Activated naive CD8-positive, alpha-beta T cell (primary cell): ENCODE measurements around the gene PRKAR2A.
A peak's percentile ranks its signal among the peaks of the same experiment; 100 is the strongest.

Source experiments
- H3K27ac Mint-ChIP-seq: one replicate; pipeline ENCODE4 v1.8.0; 2021; ENCODE audit warnings: mixed read lengths
- H3K27me3 Mint-ChIP-seq: one replicate; pipeline ENCODE4 v1.8.0; 2021; ENCODE audit warnings: mixed read lengths
- H3K36me3 Mint-ChIP-seq: one replicate; pipeline ENCODE4 v1.8.0; 2021; ENCODE audit warnings: mixed read lengths
- H3K4me1 Mint-ChIP-seq: one replicate; pipeline ENCODE4 v1.8.0; 2021; ENCODE audit warnings: low read depth, mixed read lengths
- H3K4me3 Mint-ChIP-seq: one replicate; pipeline ENCODE4 v1.8.0; 2021; ENCODE audit warnings: mild to moderate bottlenecking, mixed read lengths
- H3K9me3 Mint-ChIP-seq: one replicate; pipeline ENCODE4 v1.8.0; 2021; ENCODE audit warnings: low read depth, mixed read lengths

The PRKAR2A gene

DNA sequence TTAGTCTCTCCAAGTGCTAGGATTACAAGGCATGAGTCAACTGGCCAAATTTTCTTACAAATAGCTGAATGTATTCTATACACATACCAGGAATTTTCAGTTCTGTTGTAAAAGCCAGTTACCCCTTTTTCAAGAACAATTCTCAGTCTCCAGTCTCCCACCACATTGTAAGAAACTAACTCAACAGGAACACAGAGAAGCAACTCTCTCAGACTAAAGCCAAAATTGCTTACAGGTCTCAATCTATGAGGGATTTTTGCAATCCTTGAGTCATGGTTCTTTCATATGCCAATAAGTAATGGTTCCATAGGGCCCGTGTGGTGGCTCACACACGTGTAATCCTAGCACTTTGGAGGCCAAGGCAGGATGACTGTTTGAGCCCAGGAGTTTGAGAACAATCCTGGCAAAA is 139.2 kb downstream of the PRKAR2A start:
- Mint-ChIP-seq H3K9me3 (no peaks in the 10 kb centered on the region), H3K4me3 (no peak overlapping the region), H3K36me3 (peaks cover 3% of the 10 kb centered on the region), H3K4me1 (peaks cover 54% of the 10 kb centered on the region), H3K27me3 (no peaks in the 10 kb centered on the region), H3K27ac (peak overlapping the region; percentile 72)

GRCh38 chr3:48707157-48707556 is 140.5 kb downstream of the PRKAR2A start:
- no peak overlapping the region for H3K4me3 Mint-ChIP-seq
- no peaks in the 10 kb centered on the region for H3K27me3 Mint-ChIP-seq
- H3K36me3 Mint-ChIP-seq, result peaks cover 4% of the 10 kb centered on the region
- H3K27ac Mint-ChIP-seq, result peak overlapping the region; percentile 28
- peaks cover 58% of the 10 kb centered on the region for H3K4me1 Mint-ChIP-seq
- no peaks in the 10 kb centered on the region for H3K9me3 Mint-ChIP-seq

DNA sequence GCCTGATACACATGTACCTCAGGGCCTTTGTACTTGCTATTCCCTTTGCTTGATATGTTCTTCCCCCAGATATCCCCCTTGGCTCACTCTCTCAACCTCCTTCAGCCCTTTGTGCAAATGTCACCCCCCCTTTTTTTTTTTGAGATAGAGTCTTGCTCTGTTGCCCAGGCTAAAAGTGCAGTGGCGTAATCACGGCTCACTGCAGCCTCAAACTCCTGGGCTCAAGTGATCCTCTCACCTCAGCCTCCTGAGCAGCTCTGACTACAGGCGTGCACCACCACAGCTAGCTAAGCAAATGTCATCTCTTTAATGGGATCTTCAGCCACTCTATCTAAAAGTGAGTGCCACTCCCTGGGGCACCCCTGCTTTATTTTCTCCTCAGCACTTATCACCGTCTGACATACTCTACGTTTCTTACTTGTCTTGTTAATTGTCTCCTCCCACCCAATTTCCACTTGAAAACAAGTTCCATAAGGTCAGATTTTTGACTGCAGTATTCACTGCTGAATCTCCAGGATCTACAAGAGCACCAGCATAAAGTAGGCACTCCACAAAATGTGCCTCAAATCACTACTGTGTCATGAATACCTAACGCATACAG is 145.3 kb downstream of the PRKAR2A start:
- no peaks in the 10 kb centered on the region for H3K27me3 Mint-ChIP-seq
- peak overlapping the region; percentile 36 for H3K27ac Mint-ChIP-seq

GRCh38 chr3:48700731-48701405 is 146.8 kb downstream of the PRKAR2A start:
- Mint-ChIP-seq H3K27me3 (no peaks in the 10 kb centered on the region), H3K4me3 (no peak overlapping the region), H3K4me1 (peaks cover 43% of the 10 kb centered on the region), H3K27ac (no peak overlapping the region), H3K36me3 (peaks cover 4% of the 10 kb centered on the region), H3K9me3 (no peaks in the 10 kb centered on the region)

More for the DNA sequence above, 145.3 kb downstream of the PRKAR2A start:
- Mint-ChIP-seq H3K4me3 (no peak overlapping the region), H3K36me3 (peaks cover 4% of the 10 kb centered on the region), H3K9me3 (no peaks in the 10 kb centered on the region), H3K4me1 (peaks cover 43% of the 10 kb centered on the region)

DNA sequence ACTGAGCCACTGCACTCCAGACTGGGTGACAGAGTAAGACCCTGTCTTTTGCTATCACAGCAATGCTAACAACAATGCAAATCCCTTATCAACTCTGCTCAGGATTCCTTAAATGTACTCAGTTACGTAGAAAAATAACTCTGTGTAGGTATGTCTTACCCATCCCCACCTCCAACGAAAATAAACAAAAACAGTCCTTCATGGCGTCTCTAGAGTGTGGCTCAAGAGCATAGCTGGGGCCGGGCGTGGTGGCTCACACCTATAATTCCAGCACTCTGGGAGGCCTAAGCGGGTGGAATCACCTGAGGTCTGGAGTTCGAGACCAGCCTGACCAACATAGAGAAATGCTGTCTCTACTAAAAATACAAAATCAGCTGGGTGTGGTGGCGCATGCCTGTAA is 148.8 kb downstream of the PRKAR2A start:
- H3K27me3 Mint-ChIP-seq, result no peaks in the 10 kb centered on the region
- peak overlapping the region; percentile 22 for H3K27ac Mint-ChIP-seq
- peaks cover 42% of the 10 kb centered on the region for H3K4me1 Mint-ChIP-seq
- H3K36me3 Mint-ChIP-seq, result peaks cover 2% of the 10 kb centered on the region
- H3K9me3 Mint-ChIP-seq, result no peaks in the 10 kb centered on the region
- H3K4me3 Mint-ChIP-seq, result no peak overlapping the region

DNA sequence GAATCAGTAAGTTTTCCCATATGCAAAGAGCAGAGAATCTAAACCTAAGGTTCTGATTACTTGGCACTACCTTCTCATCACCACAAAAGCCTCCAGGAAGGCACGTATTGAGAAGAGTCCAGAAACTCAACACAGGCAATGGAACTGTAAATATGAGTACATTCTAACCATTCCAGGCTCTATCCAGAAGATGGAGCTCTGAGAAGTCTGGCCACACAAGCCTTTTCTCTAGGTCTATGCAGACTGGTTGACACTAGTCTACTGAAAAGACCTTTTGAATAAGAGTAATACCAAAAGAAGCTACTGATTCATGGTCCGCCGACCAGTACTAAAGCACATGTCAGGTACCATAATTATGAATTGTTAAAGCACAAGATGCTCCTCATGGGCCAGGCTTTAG is 149.7 kb downstream of the PRKAR2A start:
- peaks cover 40% of the 10 kb centered on the region for H3K4me1 Mint-ChIP-seq
- no peak overlapping the region for H3K4me3 Mint-ChIP-seq
- no peaks in the 10 kb centered on the region for H3K9me3 Mint-ChIP-seq
- peaks cover 2% of the 10 kb centered on the region for H3K36me3 Mint-ChIP-seq
- peak overlapping the region; percentile 16 for H3K27ac Mint-ChIP-seq
- no peaks in the 10 kb centered on the region for H3K27me3 Mint-ChIP-seq

- Mint-ChIP-seq H3K4me1 (peaks cover 30% of the 10 kb centered on the region), H3K9me3 (no peaks in the 10 kb centered on the region), H3K36me3 (no peaks in the 10 kb centered on the region), H3K27me3 (no peaks in the 10 kb centered on the region), H3K27ac (peak overlapping the region; percentile 5), H3K4me3 (no peak overlapping the region)
Observed at GRCh38 chr3:48696601-48697000, 151.1 kb downstream of the PRKAR2A start.
